WTC11 (cell line): ENCODE measurements around the gene AIDA. TPM values are rescaled to one million over a fixed set of nuclear protein-coding genes. Genes with fewer than 3 reads are reported as not detected.

Experiments
- ATAC-seq: fragments of 200-7000 bp; cut with Tn5 transposase; 2 replicates; pipeline ENCODE4 v1.10.0; 2021; ENCODE audit warnings: mild to moderate bottlenecking, moderate library complexity
- CTCF ChIA-PET: fragments of 300-600 bp; sonication (Branson Sonifier 250); formaldehyde crosslinking; loops from one replicate; lab custom pipeline; 2021; ENCODE audit warnings: antibody characterized with exemption; lab: Charles Lee
- POLR2A ChIA-PET: fragments of 350-600 bp; sonication (Branson Sonifier 250); formaldehyde crosslinking; loops from one replicate; lab custom pipeline; 2021; ENCODE audit warnings: antibody characterized with exemption; lab: Charles Lee
- DNase-seq: peaks from one replicate; pipeline ENCODE4 v3.0.0; 2021; ENCODE audit warnings: low spot score
- H3K27ac Mint-ChIP-seq: 2 replicates; pipeline ENCODE4 v1.8.0; 2021; ENCODE audit warnings: mixed read lengths
- H3K27me3 Mint-ChIP-seq: 2 replicates; pipeline ENCODE4 v1.8.0; 2021; ENCODE audit warnings: low read depth, mild to moderate bottlenecking, moderate library complexity, mixed read lengths
- H3K36me3 Mint-ChIP-seq: 2 replicates; pipeline ENCODE4 v1.8.0; 2021; ENCODE audit warnings: mixed read lengths
- H3K4me1 Mint-ChIP-seq: 2 replicates; pipeline ENCODE4 v1.8.0; 2022; ENCODE audit warnings: mixed read lengths
- H3K4me3 Mint-ChIP-seq: 2 replicates; pipeline ENCODE4 v1.8.0; 2021; ENCODE audit warnings: mild to moderate bottlenecking, moderate library complexity, mixed read lengths
- H3K9me3 Mint-ChIP-seq: 2 replicates; pipeline ENCODE4 v1.8.0; 2021; ENCODE audit warnings: mixed read lengths
- CREM ChIP-seq: sonication (generic); formaldehyde crosslinking; IDR thresholded peaks from 2 replicates; pipeline ENCODE4 v1.8.1; 2022; ENCODE audit warnings: mild to moderate bottlenecking, missing genetic modification reagents, moderate library complexity
- ELF4 ChIP-seq: sonication (generic); formaldehyde crosslinking; IDR thresholded peaks from 2 replicates; pipeline ENCODE4 v1.8.1; 2022; ENCODE audit warnings: low read depth, mild to moderate bottlenecking, moderate library complexity, missing genetic modification reagents
- EMX1 ChIP-seq: fragments of 250-450 bp; sonication (Bioruptor Pico); IDR thresholded peaks from 2 replicates; pipeline ENCODE4 v1.8.0; 2021; ENCODE audit warnings: mild to moderate bottlenecking
- ESRRA ChIP-seq: sonication (generic); formaldehyde crosslinking; IDR thresholded peaks from 2 replicates; pipeline ENCODE4 v1.8.1; 2022; ENCODE audit warnings: mild to moderate bottlenecking, missing genetic modification reagents, borderline replicate concordance
- FOXP1 ChIP-seq: sonication (generic); formaldehyde crosslinking; IDR thresholded peaks from 2 replicates; pipeline ENCODE4 v1.8.0; 2022; ENCODE audit warnings: missing genetic modification reagents, mild to moderate bottlenecking, moderate library complexity, borderline replicate concordance
- GTF2I ChIP-seq: fragments of 250-450 bp; sonication (Bioruptor Pico); conservative IDR thresholded peaks from 2 replicates; pipeline ENCODE4 v1.4.0; 2021; ENCODE audit warnings: mild to moderate bottlenecking
- OVOL2 ChIP-seq: fragments of 250-450 bp; sonication (Bioruptor Pico); IDR thresholded peaks from 2 replicates; pipeline ENCODE4 v1.9.0; 2021; ENCODE audit warnings: mild to moderate bottlenecking, borderline replicate concordance
- RORB ChIP-seq: fragments of 250-450 bp; sonication (Bioruptor Pico); IDR thresholded peaks from 2 replicates; pipeline ENCODE4 v1.9.0; 2021; ENCODE audit warnings: mild to moderate bottlenecking
- SMAD4 ChIP-seq: sonication (generic); formaldehyde crosslinking; IDR thresholded peaks from 2 replicates; pipeline ENCODE4 v1.8.0; 2022; ENCODE audit warnings: mild to moderate bottlenecking, missing genetic modification reagents
- ZBTB21 ChIP-seq: sonication (generic); formaldehyde crosslinking; IDR thresholded peaks from 2 replicates; pipeline ENCODE4 v1.8.1; 2023; ENCODE audit warnings: mild to moderate bottlenecking, missing genetic modification reagents, borderline replicate concordance
- ZNF138 ChIP-seq: sonication (generic); formaldehyde crosslinking; conservative IDR thresholded peaks from 2 replicates; pipeline ENCODE4 v1.8.1; 2022; ENCODE audit warnings: mild to moderate bottlenecking, moderate library complexity, missing genetic modification reagents
- ZNF232 ChIP-seq: sonication (generic); formaldehyde crosslinking; IDR thresholded peaks from 2 replicates; pipeline ENCODE4 v1.8.0; 2022; ENCODE audit warnings: mild to moderate bottlenecking, missing genetic modification reagents
- total RNA-seq: library from RNA; stranded (reverse); gene quantifications from 3 replicates; pipeline ENCODE4 v1.2.3, GENCODE V29; 2021
- TF ChIP-seq, protein P1 (sequence below): fragments of 200-600 bp; IDR thresholded peaks from 2 replicates; pipeline ENCODE4 v1.8.0; 2022; ENCODE audit warnings: antibody characterized with exemption
- TF ChIP-seq, protein P2 (sequence below): sonication (generic); formaldehyde crosslinking; IDR thresholded peaks from 2 replicates; pipeline ENCODE4 v1.8.1; 2023; ENCODE audit warnings: mild to moderate bottlenecking, missing genetic modification reagents, moderate library complexity
- TF ChIP-seq, protein P3 (sequence below): sonication (generic); formaldehyde crosslinking; IDR thresholded peaks from 2 replicates; pipeline ENCODE4 v1.8.1; 2023; ENCODE audit warnings: mild to moderate bottlenecking, moderate library complexity, missing genetic modification reagents
- TF ChIP-seq, protein P4 (sequence below): fragments of 250-450 bp; sonication (Bioruptor Pico); IDR thresholded peaks from 2 replicates; pipeline ENCODE4 v2.1.2; 2022; ENCODE audit warnings: mild to moderate bottlenecking, moderate library complexity
- TF ChIP-seq, protein P5 (sequence below): sonication (generic); formaldehyde crosslinking; IDR thresholded peaks from 2 replicates; pipeline ENCODE4 v1.8.0; 2023; ENCODE audit warnings: missing genetic modification reagents
- TF ChIP-seq, protein P6 (sequence below): fragments of 250-450 bp; sonication (Bioruptor Pico); IDR thresholded peaks from 2 replicates; pipeline ENCODE4 v1.8.0; 2021; ENCODE audit warnings: mild to moderate bottlenecking
- TF ChIP-seq, protein P7 (sequence below): sonication (generic); formaldehyde crosslinking; IDR thresholded peaks from 2 replicates; pipeline ENCODE4 v1.8.0; 2022; ENCODE audit warnings: mild to moderate bottlenecking, missing genetic modification reagents
- TF ChIP-seq, protein P8 (sequence below): sonication (generic); formaldehyde crosslinking; IDR thresholded peaks from 2 replicates; pipeline ENCODE4 v1.8.1; 2022; ENCODE audit warnings: mild to moderate bottlenecking, missing genetic modification reagents, moderate library complexity, borderline replicate concordance
- TF ChIP-seq, protein P9 (sequence below): fragments of 250-450 bp; sonication (Bioruptor Pico); IDR thresholded peaks from 2 replicates; pipeline ENCODE4 v1.9.0; 2021; ENCODE audit warnings: moderate library complexity, mild to moderate bottlenecking, inconsistent platforms, borderline replicate concordance

Gene AIDA
- total RNA-seq, 1 experiment from 2014 or later, result 81.2 TPM

DNA sequence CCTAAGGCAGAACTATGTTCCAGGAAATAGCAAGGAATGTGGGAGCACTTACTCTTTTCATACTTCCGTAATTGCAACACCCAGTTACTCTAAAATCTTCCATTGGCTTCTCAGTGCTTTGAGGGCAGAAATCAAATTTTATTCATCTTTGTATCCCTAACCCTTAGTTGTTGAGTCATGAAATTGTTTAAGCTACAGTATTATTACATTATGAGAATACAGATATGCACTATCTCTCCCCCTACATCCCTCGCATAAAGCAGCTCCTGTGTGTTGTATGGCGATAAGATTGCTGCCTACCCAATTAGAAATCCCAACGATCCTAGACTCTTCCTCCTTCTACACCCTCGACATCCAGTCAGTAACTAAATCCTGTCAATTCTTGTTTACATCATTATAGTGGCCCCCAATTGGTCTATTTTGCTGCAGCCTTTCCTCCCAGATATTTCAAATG lies 2.6 kb downstream of the AIDA start:
- ChIA-PET CTCF (no interaction called here), POLR2A (no interaction called here)
- H3K9me3 Mint-ChIP-seq, result peaks cover 13% of the 10 kb centered on the region
- TF ChIP-seq ZNF232 (CRISPR knock-in tag) (no peak), GTF2I (CRISPR knock-in tag) (no peak), ELF4 (CRISPR knock-in tag) (no peak), ESRRA (CRISPR knock-in tag) (no peak), ZBTB21 (no peak), CREM (CRISPR knock-in tag) (no peak), FOXP1 (CRISPR knock-in tag) (no peak), SMAD4 (no peak), OVOL2 (no peak), EMX1 (no peak)
- TF ChIP-seq, protein P1, sequence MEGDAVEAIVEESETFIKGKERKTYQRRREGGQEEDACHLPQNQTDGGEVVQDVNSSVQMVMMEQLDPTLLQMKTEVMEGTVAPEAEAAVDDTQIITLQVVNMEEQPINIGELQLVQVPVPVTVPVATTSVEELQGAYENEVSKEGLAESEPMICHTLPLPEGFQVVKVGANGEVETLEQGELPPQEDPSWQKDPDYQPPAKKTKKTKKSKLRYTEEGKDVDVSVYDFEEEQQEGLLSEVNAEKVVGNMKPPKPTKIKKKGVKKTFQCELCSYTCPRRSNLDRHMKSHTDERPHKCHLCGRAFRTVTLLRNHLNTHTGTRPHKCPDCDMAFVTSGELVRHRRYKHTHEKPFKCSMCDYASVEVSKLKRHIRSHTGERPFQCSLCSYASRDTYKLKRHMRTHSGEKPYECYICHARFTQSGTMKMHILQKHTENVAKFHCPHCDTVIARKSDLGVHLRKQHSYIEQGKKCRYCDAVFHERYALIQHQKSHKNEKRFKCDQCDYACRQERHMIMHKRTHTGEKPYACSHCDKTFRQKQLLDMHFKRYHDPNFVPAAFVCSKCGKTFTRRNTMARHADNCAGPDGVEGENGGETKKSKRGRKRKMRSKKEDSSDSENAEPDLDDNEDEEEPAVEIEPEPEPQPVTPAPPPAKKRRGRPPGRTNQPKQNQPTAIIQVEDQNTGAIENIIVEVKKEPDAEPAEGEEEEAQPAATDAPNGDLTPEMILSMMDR, result no peak
- TF ChIP-seq, protein P2, sequence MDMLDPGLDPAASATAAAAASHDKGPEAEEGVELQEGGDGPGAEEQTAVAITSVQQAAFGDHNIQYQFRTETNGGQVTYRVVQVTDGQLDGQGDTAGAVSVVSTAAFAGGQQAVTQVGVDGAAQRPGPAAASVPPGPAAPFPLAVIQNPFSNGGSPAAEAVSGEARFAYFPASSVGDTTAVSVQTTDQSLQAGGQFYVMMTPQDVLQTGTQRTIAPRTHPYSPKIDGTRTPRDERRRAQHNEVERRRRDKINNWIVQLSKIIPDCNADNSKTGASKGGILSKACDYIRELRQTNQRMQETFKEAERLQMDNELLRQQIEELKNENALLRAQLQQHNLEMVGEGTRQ (CRISPR knock-in tag), result no peak
- TF ChIP-seq, protein P3, sequence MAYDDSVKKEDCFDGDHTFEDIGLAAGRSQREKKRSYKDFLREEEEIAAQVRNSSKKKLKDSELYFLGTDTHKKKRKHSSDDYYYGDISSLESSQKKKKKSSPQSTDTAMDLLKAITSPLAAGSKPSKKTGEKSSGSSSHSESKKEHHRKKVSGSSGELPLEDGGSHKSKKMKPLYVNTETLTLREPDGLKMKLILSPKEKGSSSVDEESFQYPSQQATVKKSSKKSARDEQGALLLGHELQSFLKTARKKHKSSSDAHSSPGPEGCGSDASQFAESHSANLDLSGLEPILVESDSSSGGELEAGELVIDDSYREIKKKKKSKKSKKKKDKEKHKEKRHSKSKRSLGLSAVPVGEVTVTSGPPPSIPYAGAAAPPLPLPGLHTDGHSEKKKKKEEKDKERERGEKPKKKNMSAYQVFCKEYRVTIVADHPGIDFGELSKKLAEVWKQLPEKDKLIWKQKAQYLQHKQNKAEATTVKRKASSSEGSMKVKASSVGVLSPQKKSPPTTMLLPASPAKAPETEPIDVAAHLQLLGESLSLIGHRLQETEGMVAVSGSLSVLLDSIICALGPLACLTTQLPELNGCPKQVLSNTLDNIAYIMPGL (CRISPR knock-in tag), result no peak
- TF ChIP-seq, protein P4, sequence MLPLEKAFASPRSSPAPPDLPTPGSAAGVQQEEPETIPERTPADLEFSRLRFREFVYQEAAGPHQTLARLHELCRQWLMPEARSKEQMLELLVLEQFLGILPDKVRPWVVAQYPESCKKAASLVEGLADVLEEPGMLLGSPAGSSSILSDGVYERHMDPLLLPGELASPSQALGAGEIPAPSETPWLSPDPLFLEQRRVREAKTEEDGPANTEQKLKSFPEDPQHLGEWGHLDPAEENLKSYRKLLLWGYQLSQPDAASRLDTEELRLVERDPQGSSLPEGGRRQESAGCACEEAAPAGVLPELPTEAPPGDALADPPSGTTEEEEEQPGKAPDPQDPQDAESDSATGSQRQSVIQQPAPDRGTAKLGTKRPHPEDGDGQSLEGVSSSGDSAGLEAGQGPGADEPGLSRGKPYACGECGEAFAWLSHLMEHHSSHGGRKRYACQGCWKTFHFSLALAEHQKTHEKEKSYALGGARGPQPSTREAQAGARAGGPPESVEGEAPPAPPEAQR (CRISPR knock-in tag), result no peak
- TF ChIP-seq, protein P5, sequence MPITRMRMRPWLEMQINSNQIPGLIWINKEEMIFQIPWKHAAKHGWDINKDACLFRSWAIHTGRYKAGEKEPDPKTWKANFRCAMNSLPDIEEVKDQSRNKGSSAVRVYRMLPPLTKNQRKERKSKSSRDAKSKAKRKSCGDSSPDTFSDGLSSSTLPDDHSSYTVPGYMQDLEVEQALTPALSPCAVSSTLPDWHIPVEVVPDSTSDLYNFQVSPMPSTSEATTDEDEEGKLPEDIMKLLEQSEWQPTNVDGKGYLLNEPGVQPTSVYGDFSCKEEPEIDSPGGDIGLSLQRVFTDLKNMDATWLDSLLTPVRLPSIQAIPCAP (CRISPR knock-in tag), result no peak
- TF ChIP-seq, protein P6, sequence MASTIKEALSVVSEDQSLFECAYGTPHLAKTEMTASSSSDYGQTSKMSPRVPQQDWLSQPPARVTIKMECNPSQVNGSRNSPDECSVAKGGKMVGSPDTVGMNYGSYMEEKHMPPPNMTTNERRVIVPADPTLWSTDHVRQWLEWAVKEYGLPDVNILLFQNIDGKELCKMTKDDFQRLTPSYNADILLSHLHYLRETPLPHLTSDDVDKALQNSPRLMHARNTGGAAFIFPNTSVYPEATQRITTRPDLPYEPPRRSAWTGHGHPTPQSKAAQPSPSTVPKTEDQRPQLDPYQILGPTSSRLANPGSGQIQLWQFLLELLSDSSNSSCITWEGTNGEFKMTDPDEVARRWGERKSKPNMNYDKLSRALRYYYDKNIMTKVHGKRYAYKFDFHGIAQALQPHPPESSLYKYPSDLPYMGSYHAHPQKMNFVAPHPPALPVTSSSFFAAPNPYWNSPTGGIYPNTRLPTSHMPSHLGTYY (CRISPR knock-in tag), result no peak
- no peak overlapping the region; the same call in 1 of the 2 replicates for H3K27ac Mint-ChIP-seq
- peaks cover 16% of the 10 kb centered on the region for H3K4me1 Mint-ChIP-seq
- DNase-seq (no peak), ATAC-seq (no peak)
- no peak overlapping the region for H3K4me3 Mint-ChIP-seq
- H3K27me3 Mint-ChIP-seq, result no peaks in the 10 kb centered on the region
- H3K36me3 Mint-ChIP-seq, result peaks cover 17% of the 10 kb centered on the region

DNA sequence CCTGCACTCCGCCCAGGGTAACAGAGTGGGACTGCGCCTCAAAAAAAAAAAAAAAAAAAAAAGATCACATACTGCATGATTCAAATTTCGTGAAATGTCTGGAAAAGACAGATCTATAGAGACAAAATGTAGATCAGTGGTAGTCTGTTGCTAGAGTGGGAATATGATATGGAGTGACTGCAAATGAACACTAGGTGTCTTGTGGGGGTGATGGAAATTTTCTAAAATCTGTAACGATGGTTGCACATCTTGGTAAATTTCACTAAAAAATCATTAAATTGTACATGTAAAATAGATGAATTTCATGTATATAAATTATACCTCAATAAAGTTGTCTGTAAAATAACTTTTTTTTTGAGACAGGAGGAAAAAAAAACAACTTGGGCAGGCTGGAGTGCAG lies 5.5 kb downstream of the AIDA start:
- H3K4me3 Mint-ChIP-seq, result no peak overlapping the region
- POLR2A ChIA-PET, result no interaction called here
- TF ChIP-seq ZNF138 (CRISPR knock-in tag) (no peak), RORB (CRISPR knock-in tag) (no peak)
- TF ChIP-seq, protein P7, sequence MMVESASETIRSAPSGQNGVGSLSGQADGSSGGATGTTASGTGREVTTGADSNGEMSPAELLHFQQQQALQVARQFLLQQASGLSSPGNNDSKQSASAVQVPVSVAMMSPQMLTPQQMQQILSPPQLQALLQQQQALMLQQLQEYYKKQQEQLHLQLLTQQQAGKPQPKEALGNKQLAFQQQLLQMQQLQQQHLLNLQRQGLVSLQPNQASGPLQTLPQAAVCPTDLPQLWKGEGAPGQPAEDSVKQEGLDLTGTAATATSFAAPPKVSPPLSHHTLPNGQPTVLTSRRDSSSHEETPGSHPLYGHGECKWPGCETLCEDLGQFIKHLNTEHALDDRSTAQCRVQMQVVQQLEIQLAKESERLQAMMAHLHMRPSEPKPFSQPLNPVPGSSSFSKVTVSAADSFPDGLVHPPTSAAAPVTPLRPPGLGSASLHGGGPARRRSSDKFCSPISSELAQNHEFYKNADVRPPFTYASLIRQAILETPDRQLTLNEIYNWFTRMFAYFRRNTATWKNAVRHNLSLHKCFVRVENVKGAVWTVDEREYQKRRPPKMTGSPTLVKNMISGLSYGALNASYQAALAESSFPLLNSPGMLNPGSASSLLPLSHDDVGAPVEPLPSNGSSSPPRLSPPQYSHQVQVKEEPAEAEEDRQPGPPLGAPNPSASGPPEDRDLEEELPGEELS (CRISPR knock-in tag), result no peak
- TF ChIP-seq, protein P8, sequence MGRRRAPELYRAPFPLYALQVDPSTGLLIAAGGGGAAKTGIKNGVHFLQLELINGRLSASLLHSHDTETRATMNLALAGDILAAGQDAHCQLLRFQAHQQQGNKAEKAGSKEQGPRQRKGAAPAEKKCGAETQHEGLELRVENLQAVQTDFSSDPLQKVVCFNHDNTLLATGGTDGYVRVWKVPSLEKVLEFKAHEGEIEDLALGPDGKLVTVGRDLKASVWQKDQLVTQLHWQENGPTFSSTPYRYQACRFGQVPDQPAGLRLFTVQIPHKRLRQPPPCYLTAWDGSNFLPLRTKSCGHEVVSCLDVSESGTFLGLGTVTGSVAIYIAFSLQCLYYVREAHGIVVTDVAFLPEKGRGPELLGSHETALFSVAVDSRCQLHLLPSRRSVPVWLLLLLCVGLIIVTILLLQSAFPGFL (CRISPR knock-in tag), result no peak
- TF ChIP-seq, protein P9, sequence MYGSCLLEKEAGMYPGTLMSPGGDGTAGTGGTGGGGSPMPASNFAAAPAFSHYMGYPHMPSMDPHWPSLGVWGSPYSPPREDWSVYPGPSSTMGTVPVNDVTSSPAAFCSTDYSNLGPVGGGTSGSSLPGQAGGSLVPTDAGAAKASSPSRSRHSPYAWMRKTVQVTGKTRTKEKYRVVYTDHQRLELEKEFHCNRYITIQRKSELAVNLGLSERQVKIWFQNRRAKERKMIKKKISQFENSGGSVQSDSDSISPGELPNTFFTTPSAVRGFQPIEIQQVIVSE (CRISPR knock-in tag), result no peak

More for the DNA sequence above, 5.5 kb downstream of the AIDA start:
- peaks cover 23% of the 10 kb centered on the region for H3K9me3 Mint-ChIP-seq
- CTCF ChIA-PET, result no interaction called here
- no peaks in the 10 kb centered on the region for H3K27me3 Mint-ChIP-seq
- peaks cover 42% of the 10 kb centered on the region for H3K36me3 Mint-ChIP-seq
- no peak for DNase-seq
- H3K27ac Mint-ChIP-seq, result no peak overlapping the region
- peaks cover 16% of the 10 kb centered on the region for H3K4me1 Mint-ChIP-seq
- no peak for ATAC-seq
